Upper lobe of left lung (tissue), 6 donors: ENCODE results near the gene SBF1. TPM values are rescaled to one million over a fixed set of nuclear protein-coding genes. Genes with fewer than 3 reads are reported as not detected.

Experiments
- ATAC-seq, 2 donors: fragments of 200-7000 bp; cut with Tn5 transposase; one replicate each; pipeline ENCODE4 v1.9.1; 2022; ENCODE audit warnings: mild to moderate bottlenecking in 2 of 2, moderate library complexity in 2 of 2; ENCODE audit not compliant: low FRiP score in 2 of 2
- DNase-seq, 2 donors: peaks; one replicate each; pipeline ENCODE4 v3.0.0-alpha.2; 2019 to 2020
- H3K27ac ChIP-seq, 4 donors: fragments of 200-600 bp; sonication (generic); one replicate each; pipeline ENCODE4 v1.5.1; 2016 to 2019
- H3K27me3 ChIP-seq, 4 donors: fragments of 200-600 bp; sonication (generic); one replicate each; pipeline ENCODE4 v1.5.1; 2017 to 2019
- H3K36me3 ChIP-seq, 4 donors: fragments of 200-600 bp; sonication (generic); one replicate each; pipeline ENCODE4 v1.5.1; 2016 to 2019
- H3K4me1 ChIP-seq, 4 donors: fragments of 200-600 bp; sonication (generic); one replicate each; pipeline ENCODE4 v1.5.1; 2018 to 2019
- H3K4me3 ChIP-seq, 4 donors: fragments of 200-600 bp; sonication (generic); one replicate each; pipeline ENCODE4 v1.5.1; 2017 to 2019; ENCODE audit warnings: mild to moderate bottlenecking in 2 of 4, moderate library complexity in 1 of 4
- H3K9me3 ChIP-seq, 4 donors: fragments of 200-600 bp; sonication (generic); one replicate each; pipeline ENCODE4 v1.5.1; 2018 to 2019
- CTCF ChIP-seq, 6 experiments: fragments of 450-650 bp in 4 of 6; fragments of 200-600 bp in 2 of 6; sonication (generic) in 2 of 6; IDR thresholded peaks; one replicate each; pipeline ENCODE4 v1.5.1; 2016 to 2019; ENCODE audit warnings: antibody characterized with exemption in 6 of 6
- EP300 ChIP-seq, 4 donors: sonication (generic); formaldehyde crosslinking; IDR thresholded peaks; one replicate each; pipeline ENCODE4 v1.5.1; 2017; ENCODE audit warnings: antibody characterized with exemption in 4 of 4, control low read depth in 2 of 4
- POLR2A ChIP-seq, 4 donors: fragments of 450-650 bp; IDR thresholded peaks; one replicate each; pipeline ENCODE4 v1.5.1; 2016 to 2017; ENCODE audit warnings: antibody characterized with exemption in 4 of 4, mild to moderate bottlenecking in 2 of 4
- POLR2AphosphoS5 ChIP-seq, 2 donors: sonication (generic); formaldehyde crosslinking; IDR thresholded peaks; one replicate each; pipeline ENCODE4 v1.5.1; 2017; ENCODE audit warnings: antibody characterized with exemption in 2 of 2
- WGBS, 2 donors: methylation state at CpG; one replicate each; pipeline ENCODE4 v1.1.5; 2017 to 2018; 5-methylcytosine and 5-hydroxymethylcytosine counted together
- total RNA-seq, 6 donors: library from RNA; depleted of rRNA in 4 of 6; stranded (reverse); fragments of >200 nt in 4 of 6; gene quantifications; one replicate each; pipeline versions ENCODE4 v1.1.0 to v1.2.1, GENCODE V29; 2016 to 2021
- donor health status: DM: no; HTN: no; CAD: no; lungs with moderate emphysema.
- donor health status: DM: no; HTN: yes; CAD: no; lungs with severe emphysema.

Gene SBF1
- total RNA-seq, 6 donors from 2014 or later, result 44.6 to 117 (median 75.7) TPM

- Histone ChIP-seq H3K9me3 (no peaks in the 10 kb centered on the region), H3K36me3 (peaks cover 16 to 91% (median 59%) of the 10 kb centered on the region in 4 donors), H3K4me3 (no peak overlapping the region), H3K27me3 (no peaks in the 10 kb centered on the region), H3K27ac (peak overlapping the region in 2 of 4 donors; percentile 6 to 16), H3K4me1 (peaks cover 12 to 32% (median 26%) of the 10 kb centered on the region in 4 donors)
- TF ChIP-seq POLR2AphosphoS5 (IDR thresholded peaks at IDR 0.05), result no peak
- TF ChIP-seq EP300 (IDR thresholded peaks at IDR 0.05), result no peak
- no peak for TF ChIP-seq CTCF (IDR thresholded peaks at IDR 0.05)
- no peak for TF ChIP-seq POLR2A (IDR thresholded peaks at IDR 0.05)
- ATAC-seq (no peak), DNase-seq (peak in 1 of 2 donors; percentile 77)
- 89 to 92% methylated on average over 12 to 27 of the region's 27 CpGs for WGBS, 2 donors
Observed at GRCh38 chr22:50447576-50448551, 27.0 kb downstream of the SBF1 start.

- Histone ChIP-seq H3K4me3 (no peak overlapping the region), H3K36me3 (peaks cover 16 to 89% (median 57%) of the 10 kb centered on the region in 4 donors), H3K9me3 (no peaks in the 10 kb centered on the region), H3K27ac (peak overlapping the region in 2 of 4 donors; percentile 79 to 86), H3K4me1 (peaks cover 12 to 32% (median 26%) of the 10 kb centered on the region in 4 donors), H3K27me3 (no peaks in the 10 kb centered on the region)
- ATAC-seq, result no peak
- TF ChIP-seq POLR2AphosphoS5 (IDR thresholded peaks at IDR 0.05) (no peak), CTCF (IDR thresholded peaks at IDR 0.05) (no peak), POLR2A (IDR thresholded peaks at IDR 0.05) (no peak), EP300 (IDR thresholded peaks at IDR 0.05) (no peak)
- DNase-seq, result peak in 1 of 2 donors; percentile 83
- WGBS, 2 donors, result 87 to 90% methylated on average over 18 to 49 of the region's 54 CpGs
Observed at GRCh38 chr22:50446708-50447575, 27.9 kb downstream of the SBF1 start.

- ATAC-seq (no peak), DNase-seq (no peak)
- Histone ChIP-seq H3K9me3 (no peaks in the 10 kb centered on the region), H3K36me3 (peaks cover 16 to 90% (median 66%) of the 10 kb centered on the region in 4 donors), H3K27me3 (no peaks in the 10 kb centered on the region), H3K4me3 (no peak overlapping the region), H3K27ac (peak overlapping the region; percentile 61 to 86 (median 79)), H3K4me1 (peaks cover 12 to 32% (median 26%) of the 10 kb centered on the region in 4 donors)
- TF ChIP-seq CTCF (IDR thresholded peaks at IDR 0.05) (no peak), POLR2AphosphoS5 (IDR thresholded peaks at IDR 0.05) (no peak), POLR2A (IDR thresholded peaks at IDR 0.05) (no peak), EP300 (IDR thresholded peaks at IDR 0.05) (no peak)
- 80 to 87% methylated on average over 14 to 17 of the region's 17 CpGs for WGBS, 2 donors
Observed at GRCh38 chr22:50445880-50446707, 28.7 kb downstream of the SBF1 start.
